GM19328 (cell line): ENCODE data around the gene ZNF555.

Source experiments
- ATAC-seq: cut with Tn5 transposase; IDR thresholded peaks from one replicate; pipeline ENCODE4 v1.9.1; 2021; ENCODE audit warnings: mild to moderate bottlenecking, moderate library complexity; ENCODE audit not compliant: unreplicated experiment

The ZNF555 gene

GRCh38 chr19:2822846-2823245 lies 18.4 kb upstream of the ZNF555 start:
- ATAC-seq = no peak

- ATAC-seq = no peak
Measured at GRCh38 chr19:2823646-2824045, 17.6 kb upstream of the ZNF555 start.

GRCh38 chr19:2824129-2824528 lies 17.1 kb upstream of the ZNF555 start:
- ATAC-seq = no peak

GRCh38 chr19:2827022-2827421 lies 14.3 kb upstream of the ZNF555 start:
- ATAC-seq = no peak

- no peak for ATAC-seq
Measured at GRCh38 chr19:2827840-2828489, 13.3 kb upstream of the ZNF555 start.

- ATAC-seq = no peak
Measured at GRCh38 chr19:2834294-2834871, 6.9 kb upstream of the ZNF555 start.

GRCh38 chr19:2837430-2837829 lies 3.8 kb upstream of the ZNF555 start:
- no peak for ATAC-seq

- ATAC-seq = peak; percentile 2
Measured at GRCh38 chr19:2841855-2842574, 740 bp downstream of the ZNF555 start.

GRCh38 chr19:2845107-2845506 lies 3.8 kb downstream of the ZNF555 start:
- no peak for ATAC-seq

- no peak for ATAC-seq
Measured at GRCh38 chr19:2846180-2846894, 5.1 kb downstream of the ZNF555 start.

- no peak for ATAC-seq
Measured at GRCh38 chr19:2847507-2847906, 6.2 kb downstream of the ZNF555 start.

- ATAC-seq = no peak
Measured at GRCh38 chr19:2848616-2849015, 7.3 kb downstream of the ZNF555 start.

GRCh38 chr19:2850256-2850925 lies 9.1 kb downstream of the ZNF555 start:
- ATAC-seq = no peak

GRCh38 chr19:2852598-2852997 lies 11.3 kb downstream of the ZNF555 start:
- ATAC-seq = no peak

GRCh38 chr19:2853015-2853606 lies 11.8 kb downstream of the ZNF555 start:
- ATAC-seq = no peak

- no peak for ATAC-seq
Measured at GRCh38 chr19:2854849-2855248, 13.6 kb downstream of the ZNF555 start.

- ATAC-seq = no peak
Measured at GRCh38 chr19:2856457-2857050, 15.3 kb downstream of the ZNF555 start.

- ATAC-seq = no peak
Measured at GRCh38 chr19:2858864-2859263, 17.6 kb downstream of the ZNF555 start.

- ATAC-seq = no peak
Measured at GRCh38 chr19:2863816-2864215, 22.5 kb downstream of the ZNF555 start.

GRCh38 chr19:2865334-2866100 lies 24.2 kb downstream of the ZNF555 start:
- no peak for ATAC-seq
